Retina (tissue), 1 donor: Measurements from ENCODE around the gene AP1S1.
"Not testable (repeated sequence)": the region's sequence is repeated elsewhere in the genome, so short reads cannot be mapped to it uniquely, and the experiment has no call there.

Experiments
- DNase-seq: peaks from one replicate; pipeline ENCODE4 v3.0.0-alpha.2; 2016

The AP1S1 gene

DNA sequence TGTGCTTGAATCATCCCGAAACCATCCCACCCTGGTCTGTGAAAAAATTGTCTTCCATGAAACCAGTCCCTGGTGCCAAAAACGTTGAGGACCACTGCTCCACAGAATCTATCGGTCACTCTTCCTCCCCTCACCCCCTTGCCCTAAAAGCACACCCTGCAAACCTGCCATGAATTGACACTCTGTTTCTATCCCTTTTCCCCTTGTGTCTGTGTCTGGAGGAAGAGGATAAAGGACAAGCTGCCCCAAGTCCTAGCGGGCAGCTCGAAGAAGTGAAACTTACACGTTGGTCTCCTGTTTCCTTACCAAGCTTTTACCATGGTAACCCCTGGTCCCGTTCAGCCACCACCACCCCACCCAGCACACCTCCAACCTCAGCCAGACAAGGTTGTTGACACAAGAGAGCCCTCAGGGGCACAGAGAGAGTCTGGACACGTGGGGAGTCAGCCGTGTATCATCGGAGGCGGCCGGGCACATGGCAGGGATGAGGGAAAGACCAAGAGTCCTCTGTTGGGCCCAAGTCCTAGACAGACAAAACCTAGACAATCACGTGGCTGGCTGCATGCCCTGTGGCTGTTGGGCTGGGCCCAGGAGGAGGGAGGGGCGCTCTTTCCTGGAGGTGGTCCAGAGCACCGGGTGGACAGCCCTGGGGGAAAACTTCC lies 28.2 kb upstream of the AP1S1 start:
- DNase-seq, result peak; percentile 12

GRCh38 chr7:101126651-101127459 lies 27.4 kb upstream of the AP1S1 start, which contains the start of gene SERPINE1:
SERPINE1 (plus strand) TSS chr7:101127104; CDS start chr7:101128394, 1,290 bp downstream.
- peak; percentile 68 for DNase-seq

- no peak for DNase-seq
These were observed 26.7 kb upstream of the AP1S1 start for GRCh38 chr7:101127460-101128039.

- no peak for DNase-seq
These were observed 26.0 kb upstream of the AP1S1 start for GRCh38 chr7:101128040-101128834.

DNA sequence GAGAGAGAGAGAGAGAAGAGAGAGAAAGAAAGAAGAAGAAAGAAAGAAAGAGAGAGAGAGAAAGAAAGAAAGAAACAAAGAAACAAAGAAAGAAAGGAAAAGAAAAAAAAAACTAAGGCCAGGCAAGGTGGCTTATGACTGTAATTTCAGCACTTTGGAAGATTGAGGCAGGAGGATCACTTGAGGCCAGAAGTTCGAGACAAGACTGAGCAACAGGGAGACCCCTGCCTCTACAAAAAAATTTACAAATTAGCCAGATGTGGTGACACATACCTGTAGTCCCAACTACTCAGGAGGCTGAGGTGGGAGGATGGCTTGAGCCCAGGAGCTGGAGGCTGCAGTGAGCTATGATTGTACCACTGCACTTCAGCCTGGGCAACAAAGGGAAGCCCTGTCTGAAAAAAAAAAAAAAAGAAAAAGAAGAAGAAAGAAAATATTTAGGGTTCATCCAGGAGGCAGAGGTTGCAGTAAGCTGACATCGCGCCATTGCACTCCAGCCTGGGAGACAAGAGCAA lies 24.6 kb upstream of the AP1S1 start:
- DNase-seq, result no peak

GRCh38 chr7:101132626-101133600 lies 21.4 kb upstream of the AP1S1 start:
- DNase-seq, result not testable (repeated sequence)

- no peak for DNase-seq
These were observed 20.5 kb upstream of the AP1S1 start for GRCh38 chr7:101133621-101134398.

DNA sequence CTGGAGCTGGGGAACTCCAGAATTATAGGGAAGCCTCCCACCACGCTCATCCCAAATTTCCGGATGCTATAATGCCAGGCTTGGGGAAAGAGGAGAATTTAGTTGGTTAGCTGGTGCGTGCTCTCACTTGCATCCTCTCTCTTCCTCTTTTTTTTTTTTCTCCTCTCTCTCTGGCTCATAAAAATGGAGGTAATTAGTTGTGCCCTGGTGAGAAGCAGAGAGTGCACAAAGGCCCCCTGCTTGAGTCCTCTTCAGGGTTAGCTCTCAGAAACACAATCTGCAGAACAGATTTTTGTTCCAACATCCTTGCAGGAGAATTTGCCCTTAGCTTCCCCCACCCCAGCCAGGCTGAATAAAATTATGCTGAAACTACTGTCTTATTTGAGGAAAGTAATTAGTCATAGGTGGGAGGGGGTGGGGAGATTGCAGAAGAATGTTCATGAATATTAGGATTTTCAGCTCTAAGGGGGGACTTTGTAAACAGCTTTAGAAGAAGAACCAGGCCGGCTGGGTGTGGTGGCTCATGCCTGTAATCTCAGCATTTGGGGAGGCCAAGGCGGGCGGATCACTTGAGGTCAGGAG lies 19.8 kb upstream of the AP1S1 start:
- peak; percentile 56 for DNase-seq

GRCh38 chr7:101137651-101138212 lies 16.5 kb upstream of the AP1S1 start:
- no peak for DNase-seq

DNA sequence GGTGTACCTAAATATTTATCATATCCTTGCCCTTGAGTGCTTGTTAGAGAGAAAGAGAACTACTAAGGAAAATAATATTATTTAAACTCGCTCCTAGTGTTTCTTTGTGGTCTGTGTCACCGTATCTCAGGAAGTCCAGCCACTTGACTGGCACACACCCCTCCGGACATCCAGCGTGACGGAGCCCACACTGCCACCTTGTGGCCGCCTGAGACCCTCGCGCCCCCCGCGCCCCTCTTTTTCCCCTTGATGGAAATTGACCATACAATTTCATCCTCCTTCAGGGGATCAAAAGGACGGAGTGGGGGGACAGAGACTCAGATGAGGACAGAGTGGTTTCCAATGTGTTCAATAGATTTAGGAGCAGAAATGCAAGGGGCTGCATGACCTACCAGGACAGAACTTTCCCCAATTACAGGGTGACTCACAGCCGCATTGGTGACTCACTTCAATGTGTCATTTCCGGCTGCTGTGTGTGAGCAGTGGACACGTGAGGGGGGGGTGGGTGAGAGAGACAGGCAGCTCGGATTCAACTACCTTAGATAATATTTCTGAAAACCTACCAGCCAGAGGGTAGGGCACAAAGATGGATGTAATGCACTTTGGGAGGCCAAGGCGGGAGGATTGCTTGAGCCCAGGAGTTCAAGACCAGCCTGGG lies 15.9 kb upstream of the AP1S1 start:
- DNase-seq, result peak; percentile 58

- no peak for DNase-seq
These were observed 14.0 kb upstream of the AP1S1 start for GRCh38 chr7:101140339-101140699.

DNA sequence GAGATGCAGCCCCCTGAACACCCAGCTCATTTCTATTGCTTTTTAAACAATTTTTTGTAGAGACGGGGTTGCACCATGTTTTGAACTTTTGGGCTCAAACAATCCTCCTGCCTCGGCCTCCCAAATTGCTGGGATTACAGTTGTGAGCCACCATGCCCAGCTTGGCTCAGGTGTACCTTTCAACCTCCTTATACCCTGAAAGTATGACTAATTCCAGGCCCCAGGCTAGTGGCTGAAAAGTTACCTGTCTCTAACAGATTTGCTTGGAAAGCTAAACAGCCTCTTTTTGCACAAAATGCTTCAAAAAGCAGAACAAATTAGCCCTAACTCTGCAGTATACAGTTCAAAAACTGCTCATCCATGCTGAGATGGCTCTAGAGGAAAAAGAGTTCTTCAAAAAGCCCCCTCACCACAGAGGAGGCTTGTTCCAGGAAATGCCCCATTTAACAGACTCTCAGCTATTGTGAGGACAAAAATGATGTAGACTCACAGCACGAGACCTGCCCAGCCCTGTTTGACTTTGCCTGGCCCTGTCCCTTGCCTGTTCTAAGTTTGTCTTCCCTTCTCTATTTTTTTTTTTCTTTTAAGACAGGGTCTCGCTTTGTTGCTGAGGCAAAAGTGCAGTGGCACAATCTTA lies 13.4 kb upstream of the AP1S1 start:
- DNase-seq, result no peak

DNA sequence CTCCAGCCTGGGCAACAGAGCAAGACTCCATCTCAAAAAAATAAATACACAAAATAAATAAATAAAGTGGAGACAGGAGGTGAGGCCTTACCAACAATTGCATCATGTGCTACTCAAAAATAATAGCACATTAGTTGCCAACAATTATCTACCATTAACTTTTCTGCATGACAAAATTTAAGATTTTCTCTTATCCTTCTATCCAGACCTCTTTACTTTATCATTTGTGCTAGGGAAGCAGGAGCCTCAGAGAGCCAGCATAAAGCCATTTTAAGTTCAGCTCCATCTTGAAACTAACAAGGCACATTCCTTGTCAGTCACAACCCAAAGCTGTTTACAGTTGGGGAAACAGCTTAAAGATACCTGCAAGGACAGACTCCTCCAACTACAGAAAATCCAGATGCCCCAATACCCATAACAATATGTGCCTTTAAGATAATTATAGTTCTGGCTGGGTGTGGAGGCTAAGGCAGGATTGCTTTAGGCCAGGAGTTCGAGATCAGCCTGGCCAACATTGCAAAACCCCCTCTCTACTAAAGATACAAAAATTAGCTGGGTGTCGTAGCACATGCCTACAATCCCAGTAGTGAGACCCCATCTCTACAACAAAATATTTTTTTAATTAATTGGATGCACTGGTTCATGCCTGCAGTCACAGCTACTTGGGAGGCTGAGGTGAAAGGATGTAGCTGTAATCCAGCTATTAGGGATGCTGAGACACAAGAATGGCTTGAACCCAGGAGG lies 2.2 kb upstream of the AP1S1 start:
- no peak for DNase-seq

DNA sequence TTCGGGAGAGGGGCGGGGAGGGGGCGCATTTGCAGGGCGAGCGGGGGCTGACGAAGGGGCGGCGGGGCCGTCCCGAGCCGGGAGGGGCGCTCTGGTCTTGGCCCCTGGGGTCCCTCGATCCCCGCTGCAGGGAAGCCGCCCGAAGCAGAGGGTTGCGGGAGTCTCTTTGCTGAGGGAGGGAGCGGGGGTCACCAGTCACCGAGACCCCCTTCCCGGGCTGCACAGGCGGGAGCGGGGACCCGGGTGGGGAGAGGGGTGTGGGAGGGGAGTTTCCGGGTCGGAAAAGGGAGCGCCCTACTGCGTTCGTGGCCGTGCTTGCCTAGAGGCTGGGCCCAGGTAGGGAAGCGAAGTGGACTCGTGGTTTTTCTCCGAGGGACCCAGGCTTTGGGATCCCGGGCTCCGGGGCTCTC lies 422 bp downstream of the AP1S1 start:
- DNase-seq, result peak; percentile 42

- DNase-seq, result no peak
These were observed 1.0 kb downstream of the AP1S1 start for GRCh38 chr7:101155303-101155702.

DNA sequence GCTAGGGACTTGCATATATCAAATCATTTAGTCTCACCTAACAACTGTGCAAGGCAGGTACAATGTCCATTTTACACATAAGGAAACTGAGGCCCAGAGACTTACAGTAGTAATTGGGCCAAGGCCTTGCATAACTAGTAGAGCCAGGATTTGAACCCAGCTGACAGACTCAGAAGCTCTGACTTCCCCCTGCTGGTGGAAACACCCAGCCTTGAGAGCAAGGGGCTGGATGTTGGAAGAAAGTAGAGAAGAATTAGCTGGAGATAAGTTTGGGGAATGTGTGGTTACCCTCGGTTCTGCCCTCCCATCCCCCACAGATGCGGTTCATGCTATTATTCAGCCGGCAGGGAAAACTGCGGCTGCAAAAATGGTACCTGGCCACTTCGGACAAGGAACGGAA lies 2.0 kb downstream of the AP1S1 start:
- DNase-seq, result no peak

DNA sequence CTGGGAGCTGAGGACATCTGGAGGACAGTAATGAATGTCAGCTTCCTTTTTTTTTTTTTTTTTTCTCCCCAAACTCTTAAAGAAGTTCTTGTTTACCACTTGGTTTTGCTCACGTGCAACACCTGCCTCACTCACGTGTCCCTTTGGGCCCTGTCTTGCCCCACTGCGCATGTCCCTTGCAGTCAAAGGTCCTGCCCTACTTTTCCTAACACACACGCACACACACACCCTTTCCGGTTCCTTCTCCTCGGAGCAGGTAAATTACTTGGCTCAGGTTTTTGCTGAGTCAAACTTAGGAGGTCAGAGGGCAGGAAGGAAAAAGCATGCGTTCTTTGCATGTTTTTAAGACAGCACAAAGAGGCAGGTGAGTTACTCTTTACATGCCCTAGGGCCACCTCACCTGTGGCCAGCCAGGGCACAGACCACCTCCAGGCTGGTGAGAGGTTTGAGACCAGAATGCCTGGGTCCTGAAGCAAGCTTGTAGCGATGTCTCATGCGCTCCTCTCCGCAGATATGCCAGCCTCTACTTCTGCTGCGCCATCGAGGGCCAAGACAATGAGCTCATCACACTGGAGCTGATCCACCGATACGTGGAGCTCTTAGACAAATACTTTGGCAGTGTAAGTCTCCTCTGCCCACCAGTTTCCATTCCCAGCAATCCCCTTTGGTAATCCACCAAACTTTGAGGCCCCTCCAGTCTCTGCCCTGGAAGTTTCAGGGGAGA lies 2.8 kb downstream of the AP1S1 start:
- no peak for DNase-seq
